GM04503 (cell line): ENCODE results near the gene GPR107.

Experiments
- DNase-seq: peaks from one replicate; pipeline ENCODE4 v3.0.0-alpha.2; 2012; ENCODE audit warnings: low read depth

Gene GPR107

GRCh38 chr9:130159915-130160670 lies 106.4 kb downstream of the GPR107 start:
- DNase-seq: no peak

- DNase-seq: no peak
These were observed 107.3 kb downstream of the GPR107 start for GRCh38 chr9:130160862-130161470.

GRCh38 chr9:130165579-130165978 lies 111.9 kb downstream of the GPR107 start:
- no peak for DNase-seq

- no peak for DNase-seq
These were observed 112.7 kb downstream of the GPR107 start for GRCh38 chr9:130166399-130166798.

GRCh38 chr9:130167927-130168326 lies 114.2 kb downstream of the GPR107 start:
- no peak for DNase-seq

GRCh38 chr9:130171226-130172148 lies 117.8 kb downstream of the GPR107 start:
- no peak for DNase-seq

GRCh38 chr9:130172161-130172857 lies 118.6 kb downstream of the GPR107 start, which contains the start of gene NCS1:
NCS1 (plus strand) TSS chr9:130172404; CDS start chr9:130172664, 260 bp downstream.
- DNase-seq: no peak

GRCh38 chr9:130172858-130173665 lies 119.4 kb downstream of the GPR107 start:
- no peak for DNase-seq

GRCh38 chr9:130173666-130173983 lies 119.9 kb downstream of the GPR107 start:
- no peak for DNase-seq

- DNase-seq: no peak
These were observed 120.3 kb downstream of the GPR107 start for GRCh38 chr9:130174025-130174424.

GRCh38 chr9:130174920-130175321 lies 121.2 kb downstream of the GPR107 start:
- no peak for DNase-seq

GRCh38 chr9:130175355-130175754 lies 121.6 kb downstream of the GPR107 start:
- DNase-seq: no peak

GRCh38 chr9:130176760-130177159 lies 123.1 kb downstream of the GPR107 start:
- no peak for DNase-seq

GRCh38 chr9:130177898-130178805 lies 124.4 kb downstream of the GPR107 start:
- no peak for DNase-seq

GRCh38 chr9:130179331-130179907 lies 125.7 kb downstream of the GPR107 start:
- DNase-seq: no peak

GRCh38 chr9:130180516-130180915 lies 126.8 kb downstream of the GPR107 start:
- no peak for DNase-seq

GRCh38 chr9:130181678-130182380 lies 128.1 kb downstream of the GPR107 start:
- no peak for DNase-seq

GRCh38 chr9:130182381-130182909 lies 128.7 kb downstream of the GPR107 start:
- no peak for DNase-seq
